Ishikawa (cell line): ENCODE results near the gene GAA.

Experiments used
- CEBPB ChIP-seq: IDR thresholded peaks from 2 replicates; pipeline ENCODE4 v1.6.1; 2012
- CREB1 ChIP-seq: IDR thresholded peaks from 2 replicates; pipeline ENCODE4 v1.6.1; 2012; ENCODE audit warnings: low read depth
- EGR1 ChIP-seq: IDR thresholded peaks from 2 replicates; pipeline ENCODE4 v1.6.1; 2012
- EP300 ChIP-seq: IDR thresholded peaks from 2 replicates; pipeline ENCODE4 v1.6.1; 2012; ENCODE audit warnings: borderline replicate concordance
- FOXM1 ChIP-seq: IDR thresholded peaks from 2 replicates; pipeline ENCODE4 v1.6.1; 2012; ENCODE audit warnings: low read depth, borderline replicate concordance
- MAX ChIP-seq: IDR thresholded peaks from 2 replicates; pipeline ENCODE4 v1.6.1; 2012
- NFIC ChIP-seq: IDR thresholded peaks from 2 replicates; pipeline ENCODE4 v1.6.1; 2012
- RAD21 ChIP-seq: IDR thresholded peaks from 2 replicates; pipeline ENCODE4 v1.6.1; 2012; ENCODE audit warnings: low read depth
- REST ChIP-seq: IDR thresholded peaks from 2 replicates; pipeline ENCODE4 v1.6.1; 2012; ENCODE audit warnings: low read depth, mild to moderate bottlenecking
- TAF1 ChIP-seq: IDR thresholded peaks from 2 replicates; pipeline ENCODE4 v1.6.1; 2012; ENCODE audit warnings: low read depth, mild to moderate bottlenecking
- TCF12 ChIP-seq: IDR thresholded peaks from 2 replicates; pipeline ENCODE4 v1.6.1; 2012; ENCODE audit warnings: low read depth
- TEAD4 ChIP-seq: IDR thresholded peaks from 2 replicates; pipeline ENCODE4 v1.6.1; 2012
- USF1 ChIP-seq: IDR thresholded peaks from 2 replicates; pipeline ENCODE4 v1.6.1; 2012
- YY1 ChIP-seq: IDR thresholded peaks from 2 replicates; pipeline ENCODE4 v1.6.1; 2012; ENCODE audit warnings: low read depth
- ZBTB7A ChIP-seq: IDR thresholded peaks from 2 replicates; pipeline ENCODE4 v1.6.1; 2012; ENCODE audit warnings: low read depth

GAA gene

GRCh38 chr17:80101011-80101945, at the start of gene GAA:
Gene GAA, plus strand, starts transcription at chr17:80101581. Its CDS starts 3,006 bp downstream, at chr17:80104587.
- no peak for TF ChIP-seq EGR1
- no peak; the same call in 1 of the 2 replicates for TF ChIP-seq MAX
- TF ChIP-seq RAD21: peak; percentile 39; the same call in 1 of the 2 replicates
- no peak for TF ChIP-seq YY1
- no peak for TF ChIP-seq FOXM1
- TF ChIP-seq USF1: peak; percentile 95
- TF ChIP-seq CREB1: no peak
- TF ChIP-seq NFIC: no peak
- no peak for TF ChIP-seq CEBPB
- no peak for TF ChIP-seq TEAD4
- TF ChIP-seq EP300: no peak
- TF ChIP-seq ZBTB7A: peak; percentile 77; the same call in 1 of the 2 replicates
- no peak for TF ChIP-seq TCF12
- peak; percentile 34; the same call in 1 of the 2 replicates for TF ChIP-seq TAF1
- TF ChIP-seq REST: no peak

GRCh38 chr17:80051681-80052080, 49.7 kb upstream of the GAA start:
- no peak for TF ChIP-seq NFIC
- TF ChIP-seq CREB1: no peak
- no peak for TF ChIP-seq YY1
- no peak for TF ChIP-seq MAX
- TF ChIP-seq FOXM1: no peak
- TF ChIP-seq TEAD4: no peak
- no peak for TF ChIP-seq EGR1
- TF ChIP-seq TCF12: no peak
- no peak for TF ChIP-seq REST
- no peak for TF ChIP-seq USF1
- TF ChIP-seq RAD21: no peak
- no peak for TF ChIP-seq ZBTB7A
- no peak for TF ChIP-seq EP300
- TF ChIP-seq TAF1: no peak
- no peak for TF ChIP-seq CEBPB

- TF ChIP-seq NFIC (no peak), ZBTB7A (no peak), YY1 (no peak), RAD21 (no peak), USF1 (no peak), FOXM1 (no peak), CREB1 (no peak), EP300 (no peak), REST (no peak), EGR1 (no peak), TCF12 (no peak), CEBPB (no peak), TAF1 (no peak), TEAD4 (no peak), MAX (no peak)
Measured at GRCh38 chr17:80053102-80053501, 48.3 kb upstream of the GAA start.
